K562 (cell line): ENCODE results near the gene CHGA. TPM values are rescaled to one million over a fixed set of nuclear protein-coding genes. Genes with fewer than 3 reads are reported as not detected.

Experiments
- ATAC-seq: fragments of 200-7000 bp; cut with Tn5 transposase; 3 replicates; pipeline ENCODE4 v1.9.1; 2020; ENCODE audit warnings: moderate library complexity
- BruUV-seq: library from RNA; stranded (reverse); fragments of 400-500 nt; replicated peaks from 2 replicates; lab custom pipeline; 2021; lab: Mats Ljungman, UMichigan
- CTCF ChIA-PET: fragments of 300-600 bp; formaldehyde crosslinking; extraction: SDS; loops from one replicate; lab custom pipeline; 2021; ENCODE audit warnings: low intra/inter-chr PET ratio; lab: Yijun Ruan, JAX
- POLR2A ChIA-PET: fragments of 300-600, 350-650 bp; sonication (Branson Sonifier 250); formaldehyde crosslinking; extraction: SDS; loops from one replicate; lab custom pipeline; 2021; ENCODE audit warnings: antibody characterized with exemption, inconsistent platforms; lab: Yijun Ruan, JAX
- DNase-seq, 4 experiments: peaks; one replicate each; pipeline versions ENCODE4 v3.0.0 to v3.0.0-alpha.2; 2011 to 2018; ENCODE audit warnings: low spot score in 3 of 4, mixed read lengths in 3 of 4; ENCODE audit errors: extremely low read depth in 1 of 4
- FAIRE-seq: peaks from 2 replicates; lab custom pipeline; 2011; peaks lifted over from hg19 to GRCh38; lab: Jason Lieb, UNC
- H2AFZ ChIP-seq: 2 replicates; pipeline ENCODE4 v1.6.0; 2011; ENCODE audit warnings: low read depth, low read length, control low read depth, inconsistent platforms
- H3K27ac ChIP-seq: fragments of 200-600 bp; 3 replicates; pipeline ENCODE4 v1.8.0; 2011; ENCODE audit warnings: low read depth, mild to moderate bottlenecking, control low read depth, inconsistent platforms, low read length, moderate library complexity, mixed read lengths; ENCODE audit errors: extremely low read depth
- H3K27me3 ChIP-seq, 2 experiments: fragments of 300-600 bp in 1 of 2; 2 replicates in 1 of 2; 3 replicates in 1 of 2; pipeline versions ENCODE4 v1.6.0 to v1.8.0; 2011; ENCODE audit warnings: inconsistent platforms in 2 of 2, low read length in 2 of 2, mild to moderate bottlenecking in 1 of 2, mixed read lengths in 1 of 2, moderate library complexity in 1 of 2; ENCODE audit not compliant: control insufficient read depth in 2 of 2, insufficient read depth in 2 of 2
- H3K36me3 ChIP-seq: fragments of 300-600 bp; 3 replicates; pipeline ENCODE4 v1.8.0; 2011; ENCODE audit warnings: mild to moderate bottlenecking, low read length, inconsistent platforms; ENCODE audit not compliant: control insufficient read depth, insufficient read depth
- H3K4me1 ChIP-seq, 2 experiments: fragments of 200-600 bp in 1 of 2; replicated peaks in 1 of 2; 2 replicates in 1 of 2; 3 replicates in 1 of 2; pipeline versions ENCODE4 v1.5.1 to v1.8.0; 2011; ENCODE audit warnings: inconsistent platforms in 2 of 2, low read length in 2 of 2, mild to moderate bottlenecking in 1 of 2, mixed read lengths in 1 of 2, moderate library complexity in 1 of 2; ENCODE audit not compliant: control insufficient read depth in 2 of 2, insufficient read depth in 2 of 2
- H3K4me2 ChIP-seq: 2 replicates; pipeline ENCODE4 v1.6.1; 2011; ENCODE audit warnings: low read length, control low read depth, inconsistent platforms, mixed read lengths; ENCODE audit not compliant: insufficient read depth
- H3K4me3 ChIP-seq: fragments of 200-600 bp; sonication (generic), shearing (Covaris generic); 2 replicates; pipeline ENCODE4 v1.5.1; 2016; ENCODE audit warnings: control low read depth, inconsistent platforms
- H3K79me2 ChIP-seq: fragments of 200-600 bp; 3 replicates; pipeline ENCODE4 v1.8.0; 2011; ENCODE audit warnings: low read length, inconsistent platforms; ENCODE audit not compliant: control insufficient read depth, insufficient read depth
- H3K9ac ChIP-seq, 2 experiments: 2 replicates each; pipeline versions ENCODE4 v1.6.0 to v1.6.1; 2011; ENCODE audit warnings: low read depth in 2 of 2, low read length in 2 of 2, control low read depth in 1 of 2, inconsistent platforms in 1 of 2, mild to moderate bottlenecking in 1 of 2, mixed read lengths in 1 of 2; ENCODE audit not compliant: insufficient read depth in 1 of 2
- H3K9me1 ChIP-seq: one replicate; pipeline ENCODE4 v1.6.0; 2011; ENCODE audit warnings: inconsistent platforms, mild to moderate bottlenecking, low read length, moderate library complexity; ENCODE audit not compliant: control insufficient read depth, insufficient read depth
- H3K9me3 ChIP-seq: replicated peaks from 2 replicates; pipeline ENCODE4 v1.5.1; 2011; ENCODE audit warnings: low read depth, low read length, inconsistent platforms; ENCODE audit not compliant: control insufficient read depth, insufficient read depth
- H4K20me1 ChIP-seq: replicated peaks from 2 replicates; pipeline ENCODE4 v1.6.1; 2011; ENCODE audit warnings: low read length, inconsistent platforms, mixed read lengths; ENCODE audit not compliant: control insufficient read depth, insufficient read depth
- ELF2 ChIP-seq: fragments of 250-450 bp; sonication (Bioruptor Pico); IDR thresholded peaks from 2 replicates; pipeline ENCODE4 v1.5.0; 2021; ENCODE audit warnings: mild to moderate bottlenecking
- EP400 ChIP-seq: fragments of 450-650 bp; IDR thresholded peaks from 2 replicates; pipeline ENCODE4 v1.6.1; 2017; ENCODE audit warnings: antibody characterized with exemption, mild to moderate bottlenecking, moderate library complexity
- PCBP1 ChIP-seq: fragments of 200-400 bp; formaldehyde crosslinking; IDR thresholded peaks from 2 replicates; pipeline ENCODE4 v1.6.1; 2018; ENCODE audit warnings: mild to moderate bottlenecking, low read depth, low read length; ENCODE audit not compliant: poor library complexity, severe bottlenecking
- WGBS: fragments of 100-300 bp; shearing (Covaris generic); methylation state at CpG from one replicate; pipeline ENCODE4 v1.1.6; 2016; ENCODE audit warnings: low coverage, mixed read lengths; ENCODE audit not compliant: insufficient coverage; ENCODE audit errors: missing lambda C conversion rate; 5-methylcytosine and 5-hydroxymethylcytosine counted together
- in situ Hi-C: fragments of 300-500 bp; cut with MboI; formaldehyde crosslinking; loops from 4 replicates; pipeline ENCODE4 v1.15.0; 2018; ENCODE audit warnings: inconsistent platforms, mixed read lengths
- intact Hi-C: fragments of 100-400 bp; cut with micrococcal nuclease; formaldehyde crosslinking; loops from 2 replicates; pipeline ENCODE4 v1.14.2; 2022
- polyA plus RNA-seq, 8 experiments: library from polyadenylated mRNA; depleted of rRNA in 4 of 8; stranded (reverse) in 5 of 8; unstranded in 3 of 8; fragments of >200 nt; fragmentation: Nextera tagmentation in 2 of 8; fragmentation: Illumina TruSeq in 1 of 8; extraction: Ambion mirVana in 2 of 8; extraction: Trizol in 1 of 8; gene quantifications; 2 replicates each; pipeline versions ENCODE4 v1.2.1 to v1.2.3, GENCODE V29; 2011 to 2014; ENCODE audit warnings: inconsistent platforms in 1 of 8, missing spikeins in 1 of 8
- total RNA-seq, 7 experiments: library from RNA; depleted of rRNA in 6 of 7; stranded (reverse); fragments of >200 nt in 6 of 7; fragmentation: Illumina TruSeq in 2 of 7; extraction: Trizol in 2 of 7; gene quantifications; 2 replicates each; pipeline versions ENCODE4 v1.2.1 to v1.2.3, GENCODE V29; 2011 to 2021; ENCODE audit warnings: low replicate concordance in 1 of 7
- TF ChIP-seq, protein P1 (sequence below), 2 experiments: fragments of 450-650 bp; formaldehyde crosslinking in 1 of 2; IDR thresholded peaks; 2 replicates each; pipeline versions ENCODE4 v1.4.0 to v1.6.1; 2014 to 2020; ENCODE audit warnings: mild to moderate bottlenecking in 2 of 2, borderline replicate concordance in 1 of 2, low read depth in 1 of 2

The CHGA gene
- total and polyA plus RNA-seq, 9 of the 15 experiments (the other 6 are each of a cell fraction or from before 2014, with no cell fraction given), result not detected

- ChIA-PET CTCF (no interaction called here), POLR2A (no interaction called here)
- Histone ChIP-seq H3K79me2 (no peaks in the 10 kb centered on the region), H3K36me3 (no peaks in the 10 kb centered on the region), H3K9ac (no peak overlapping the region), H3K4me3 (no peak overlapping the region), H3K27me3 (peaks cover 2 to 28% of the 10 kb centered on the region in 2 experiments; a peak in 3 of 5 replicates), H3K4me1 (no peaks in the 10 kb centered on the region), H3K9me3 (no peaks in the 10 kb centered on the region), H4K20me1 (peaks cover 5% of the 10 kb centered on the region; the same call in 1 of the 2 replicates), H3K27ac (no peak overlapping the region), H2AFZ (no peak overlapping the region), H3K9me1 (no peaks in the 10 kb centered on the region), H3K4me2 (no peak overlapping the region)
- DNase-seq (no peak), FAIRE-seq (no peak), ATAC-seq (no peak)
- in situ Hi-C loops (no loop called here), intact Hi-C loops (no loop called here)
- no TSS peak for BruUV-seq
- TF ChIP-seq, protein P1, sequence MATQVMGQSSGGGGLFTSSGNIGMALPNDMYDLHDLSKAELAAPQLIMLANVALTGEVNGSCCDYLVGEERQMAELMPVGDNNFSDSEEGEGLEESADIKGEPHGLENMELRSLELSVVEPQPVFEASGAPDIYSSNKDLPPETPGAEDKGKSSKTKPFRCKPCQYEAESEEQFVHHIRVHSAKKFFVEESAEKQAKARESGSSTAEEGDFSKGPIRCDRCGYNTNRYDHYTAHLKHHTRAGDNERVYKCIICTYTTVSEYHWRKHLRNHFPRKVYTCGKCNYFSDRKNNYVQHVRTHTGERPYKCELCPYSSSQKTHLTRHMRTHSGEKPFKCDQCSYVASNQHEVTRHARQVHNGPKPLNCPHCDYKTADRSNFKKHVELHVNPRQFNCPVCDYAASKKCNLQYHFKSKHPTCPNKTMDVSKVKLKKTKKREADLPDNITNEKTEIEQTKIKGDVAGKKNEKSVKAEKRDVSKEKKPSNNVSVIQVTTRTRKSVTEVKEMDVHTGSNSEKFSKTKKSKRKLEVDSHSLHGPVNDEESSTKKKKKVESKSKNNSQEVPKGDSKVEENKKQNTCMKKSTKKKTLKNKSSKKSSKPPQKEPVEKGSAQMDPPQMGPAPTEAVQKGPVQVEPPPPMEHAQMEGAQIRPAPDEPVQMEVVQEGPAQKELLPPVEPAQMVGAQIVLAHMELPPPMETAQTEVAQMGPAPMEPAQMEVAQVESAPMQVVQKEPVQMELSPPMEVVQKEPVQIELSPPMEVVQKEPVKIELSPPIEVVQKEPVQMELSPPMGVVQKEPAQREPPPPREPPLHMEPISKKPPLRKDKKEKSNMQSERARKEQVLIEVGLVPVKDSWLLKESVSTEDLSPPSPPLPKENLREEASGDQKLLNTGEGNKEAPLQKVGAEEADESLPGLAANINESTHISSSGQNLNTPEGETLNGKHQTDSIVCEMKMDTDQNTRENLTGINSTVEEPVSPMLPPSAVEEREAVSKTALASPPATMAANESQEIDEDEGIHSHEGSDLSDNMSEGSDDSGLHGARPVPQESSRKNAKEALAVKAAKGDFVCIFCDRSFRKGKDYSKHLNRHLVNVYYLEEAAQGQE (IDR thresholded peaks at IDR 0.05; ENCODE audit: borderline replicate concordance), result no peak
- TF ChIP-seq, protein P1 (CRISPR knock-in tag; IDR thresholded peaks at IDR 0.05; ENCODE audit: low read depth), result no peak
- no peak for TF ChIP-seq EP400
- TF ChIP-seq PCBP1, result no peak
- no peak for TF ChIP-seq ELF2 (CRISPR knock-in tag)
- 10% methylated on average over 6 of the region's 6 CpGs for WGBS
Measured at GRCh38 chr14:92906823-92907222, 16.1 kb upstream of the CHGA start.
